HL-60 (cell line): ENCODE measurements around the gene TAF1C.

ENCODE experiments used
- DNase-seq, 2 experiments: peaks; one replicate each; pipeline ENCODE4 v3.0.0-alpha.2; 2010 to 2020; ENCODE audit warnings: low read depth in 1 of 2, low spot score in 1 of 2
- H3K27ac ChIP-seq: fragments of 250-450 bp; sonication (Bioruptor Pico); replicated peaks from 2 replicates; pipeline ENCODE4 v1.5.1; 2020; ENCODE audit warnings: mild to moderate bottlenecking, moderate library complexity
- H3K27me3 ChIP-seq: fragments of 250-450 bp; sonication (Bioruptor Pico); 2 replicates; pipeline ENCODE4 v1.5.1; 2021; ENCODE audit warnings: mild to moderate bottlenecking, moderate library complexity; ENCODE audit not compliant: insufficient read depth, poor library complexity, severe bottlenecking
- H3K4me3 ChIP-seq: replicated peaks from 2 replicates; pipeline ENCODE4 v1.5.1; 2011; ENCODE audit warnings: mild to moderate bottlenecking, control low read depth, low read length; ENCODE audit not compliant: insufficient read depth
- GABPA ChIP-seq: IDR thresholded peaks from 2 replicates; pipeline ENCODE4 v1.6.1; 2012; ENCODE audit warnings: low read depth
- POLR2AphosphoS5 ChIP-seq: IDR thresholded peaks from 2 replicates; pipeline ENCODE4 v1.6.1; 2012; ENCODE audit warnings: low read depth
- SPI1 ChIP-seq: IDR thresholded peaks from 2 replicates; pipeline ENCODE4 v1.6.1; 2012; ENCODE audit warnings: low read depth, mild to moderate bottlenecking, borderline replicate concordance
- TF ChIP-seq, protein P1 (sequence below): IDR thresholded peaks from 2 replicates; pipeline ENCODE4 v1.6.1; 2012; ENCODE audit warnings: low read depth; ENCODE audit not compliant: insufficient replicate concordance
- TF ChIP-seq, protein P2 (sequence below): IDR thresholded peaks from one replicate; pipeline ENCODE4 v1.5.1; 2011; ENCODE audit warnings: low read length, control low read depth, inconsistent platforms; ENCODE audit not compliant: insufficient read depth

Gene TAF1C

DNA sequence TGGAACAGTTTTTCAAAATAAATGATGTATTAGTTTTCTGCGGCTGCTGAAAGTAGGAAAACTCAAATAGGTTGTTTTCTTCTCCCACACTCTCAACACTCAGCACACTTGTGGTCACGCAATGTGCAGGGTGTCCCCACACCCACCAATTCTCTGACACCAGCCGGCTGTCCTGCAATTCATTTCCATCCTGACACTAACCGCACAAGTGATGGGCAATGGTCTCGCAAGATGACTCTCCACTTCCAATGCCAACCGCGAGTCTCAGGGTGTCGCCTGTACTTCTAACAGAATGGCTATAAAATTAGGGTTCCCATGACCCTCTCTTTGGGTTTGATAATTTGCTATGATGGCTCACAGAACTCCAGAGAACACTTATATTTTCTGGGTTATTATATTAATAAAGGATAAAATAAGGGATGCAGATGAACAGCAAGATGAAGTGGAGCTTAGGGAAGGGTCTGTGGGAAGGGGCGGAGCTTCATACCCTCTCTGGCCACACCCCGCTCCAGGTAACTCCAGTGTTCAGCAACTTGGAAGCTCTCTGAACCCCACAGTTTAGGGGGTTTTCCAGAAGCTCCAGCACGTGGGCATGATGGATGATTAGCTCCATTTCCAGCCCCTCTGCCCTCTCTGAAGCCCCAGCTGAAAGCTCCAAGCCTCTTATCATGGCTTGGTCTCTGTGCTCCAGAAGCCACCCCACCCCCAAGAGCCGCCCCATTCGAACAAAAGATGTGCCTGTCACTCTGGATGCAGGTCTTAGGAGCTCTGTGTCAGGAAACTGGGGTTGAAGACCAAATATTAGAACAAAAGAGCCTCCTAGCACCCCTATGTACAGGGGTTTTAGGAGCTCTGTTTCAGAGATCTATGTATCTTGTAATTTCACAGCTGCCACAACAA, 19.8 kb downstream of the TAF1C start:
- no peaks in the 10 kb centered on the region for H3K27me3 ChIP-seq
- no peak for TF ChIP-seq POLR2AphosphoS5
- no peak for TF ChIP-seq SPI1
- TF ChIP-seq, protein P1, sequence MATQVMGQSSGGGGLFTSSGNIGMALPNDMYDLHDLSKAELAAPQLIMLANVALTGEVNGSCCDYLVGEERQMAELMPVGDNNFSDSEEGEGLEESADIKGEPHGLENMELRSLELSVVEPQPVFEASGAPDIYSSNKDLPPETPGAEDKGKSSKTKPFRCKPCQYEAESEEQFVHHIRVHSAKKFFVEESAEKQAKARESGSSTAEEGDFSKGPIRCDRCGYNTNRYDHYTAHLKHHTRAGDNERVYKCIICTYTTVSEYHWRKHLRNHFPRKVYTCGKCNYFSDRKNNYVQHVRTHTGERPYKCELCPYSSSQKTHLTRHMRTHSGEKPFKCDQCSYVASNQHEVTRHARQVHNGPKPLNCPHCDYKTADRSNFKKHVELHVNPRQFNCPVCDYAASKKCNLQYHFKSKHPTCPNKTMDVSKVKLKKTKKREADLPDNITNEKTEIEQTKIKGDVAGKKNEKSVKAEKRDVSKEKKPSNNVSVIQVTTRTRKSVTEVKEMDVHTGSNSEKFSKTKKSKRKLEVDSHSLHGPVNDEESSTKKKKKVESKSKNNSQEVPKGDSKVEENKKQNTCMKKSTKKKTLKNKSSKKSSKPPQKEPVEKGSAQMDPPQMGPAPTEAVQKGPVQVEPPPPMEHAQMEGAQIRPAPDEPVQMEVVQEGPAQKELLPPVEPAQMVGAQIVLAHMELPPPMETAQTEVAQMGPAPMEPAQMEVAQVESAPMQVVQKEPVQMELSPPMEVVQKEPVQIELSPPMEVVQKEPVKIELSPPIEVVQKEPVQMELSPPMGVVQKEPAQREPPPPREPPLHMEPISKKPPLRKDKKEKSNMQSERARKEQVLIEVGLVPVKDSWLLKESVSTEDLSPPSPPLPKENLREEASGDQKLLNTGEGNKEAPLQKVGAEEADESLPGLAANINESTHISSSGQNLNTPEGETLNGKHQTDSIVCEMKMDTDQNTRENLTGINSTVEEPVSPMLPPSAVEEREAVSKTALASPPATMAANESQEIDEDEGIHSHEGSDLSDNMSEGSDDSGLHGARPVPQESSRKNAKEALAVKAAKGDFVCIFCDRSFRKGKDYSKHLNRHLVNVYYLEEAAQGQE: no peak
- TF ChIP-seq, protein P2, sequence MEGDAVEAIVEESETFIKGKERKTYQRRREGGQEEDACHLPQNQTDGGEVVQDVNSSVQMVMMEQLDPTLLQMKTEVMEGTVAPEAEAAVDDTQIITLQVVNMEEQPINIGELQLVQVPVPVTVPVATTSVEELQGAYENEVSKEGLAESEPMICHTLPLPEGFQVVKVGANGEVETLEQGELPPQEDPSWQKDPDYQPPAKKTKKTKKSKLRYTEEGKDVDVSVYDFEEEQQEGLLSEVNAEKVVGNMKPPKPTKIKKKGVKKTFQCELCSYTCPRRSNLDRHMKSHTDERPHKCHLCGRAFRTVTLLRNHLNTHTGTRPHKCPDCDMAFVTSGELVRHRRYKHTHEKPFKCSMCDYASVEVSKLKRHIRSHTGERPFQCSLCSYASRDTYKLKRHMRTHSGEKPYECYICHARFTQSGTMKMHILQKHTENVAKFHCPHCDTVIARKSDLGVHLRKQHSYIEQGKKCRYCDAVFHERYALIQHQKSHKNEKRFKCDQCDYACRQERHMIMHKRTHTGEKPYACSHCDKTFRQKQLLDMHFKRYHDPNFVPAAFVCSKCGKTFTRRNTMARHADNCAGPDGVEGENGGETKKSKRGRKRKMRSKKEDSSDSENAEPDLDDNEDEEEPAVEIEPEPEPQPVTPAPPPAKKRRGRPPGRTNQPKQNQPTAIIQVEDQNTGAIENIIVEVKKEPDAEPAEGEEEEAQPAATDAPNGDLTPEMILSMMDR: no peak
- no peak for TF ChIP-seq GABPA
- no peak overlapping the region for H3K4me3 ChIP-seq
- no peak overlapping the region for H3K27ac ChIP-seq
- no peak for DNase-seq

DNA sequence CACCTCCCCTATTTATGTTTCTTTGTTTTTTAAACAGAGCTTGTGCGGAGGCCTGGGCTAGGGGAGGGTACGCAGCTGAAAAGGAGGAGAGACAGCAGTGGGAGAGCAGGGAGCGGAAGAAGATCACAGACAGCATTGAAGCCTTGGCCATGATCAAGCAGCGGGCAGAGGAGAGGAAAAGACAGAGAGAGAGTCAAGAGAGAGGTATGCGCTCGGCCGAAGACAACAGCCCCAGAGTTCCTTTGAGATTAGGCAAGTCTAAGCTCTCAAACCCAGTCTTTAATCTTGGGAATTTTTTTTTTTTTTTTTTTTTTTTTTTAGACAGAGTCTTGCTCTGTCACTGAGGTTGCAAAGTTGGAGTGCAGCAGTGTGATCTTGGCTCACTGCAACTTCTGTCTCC, 21.1 kb downstream of the TAF1C start:
- Histone ChIP-seq H3K27ac (no peak overlapping the region), H3K4me3 (no peak overlapping the region), H3K27me3 (no peaks in the 10 kb centered on the region)
- no peak for DNase-seq
- TF ChIP-seq GABPA: no peak
- TF ChIP-seq SPI1: no peak
- TF ChIP-seq POLR2AphosphoS5: no peak
- TF ChIP-seq, protein P2: no peak
- TF ChIP-seq, protein P1: no peak

DNA sequence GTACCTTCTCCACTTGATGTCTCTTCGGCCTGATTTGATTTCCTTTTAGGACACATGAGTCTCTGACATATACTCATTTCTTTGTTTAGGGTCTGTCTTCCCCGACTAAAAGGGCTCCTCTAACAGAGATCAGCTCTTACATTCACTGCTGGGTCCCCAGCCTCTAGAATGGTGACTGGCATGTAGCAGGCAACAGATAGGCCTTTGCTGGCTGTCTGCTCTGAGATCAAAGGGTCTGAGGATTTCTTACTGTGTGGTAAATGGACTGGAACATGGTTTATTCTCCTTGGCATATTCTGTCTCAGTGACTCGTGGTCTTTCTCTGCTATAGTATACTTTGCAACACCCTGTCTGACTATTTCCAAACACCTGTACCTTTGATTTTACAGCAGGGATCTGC, 25.1 kb downstream of the TAF1C start:
- DNase-seq: no peak
- TF ChIP-seq SPI1 (no peak), POLR2AphosphoS5 (no peak)
- TF ChIP-seq, protein P1: no peak
- no peak overlapping the region for H3K4me3 ChIP-seq
- peaks cover 10% of the 10 kb centered on the region for H3K27me3 ChIP-seq
- no peak overlapping the region for H3K27ac ChIP-seq
